HG03159 (cell line): ENCODE results near the gene TPO.
"Not testable (repeated sequence)": the region's sequence is repeated elsewhere in the genome, so short reads cannot be mapped to it uniquely, and the experiment has no call there.

Experiments
- ATAC-seq: cut with Tn5 transposase; IDR thresholded peaks from one replicate; pipeline ENCODE4 v1.9.1; 2021; ENCODE audit warnings: mild to moderate bottlenecking, moderate library complexity; ENCODE audit not compliant: unreplicated experiment

The TPO gene

DNA sequence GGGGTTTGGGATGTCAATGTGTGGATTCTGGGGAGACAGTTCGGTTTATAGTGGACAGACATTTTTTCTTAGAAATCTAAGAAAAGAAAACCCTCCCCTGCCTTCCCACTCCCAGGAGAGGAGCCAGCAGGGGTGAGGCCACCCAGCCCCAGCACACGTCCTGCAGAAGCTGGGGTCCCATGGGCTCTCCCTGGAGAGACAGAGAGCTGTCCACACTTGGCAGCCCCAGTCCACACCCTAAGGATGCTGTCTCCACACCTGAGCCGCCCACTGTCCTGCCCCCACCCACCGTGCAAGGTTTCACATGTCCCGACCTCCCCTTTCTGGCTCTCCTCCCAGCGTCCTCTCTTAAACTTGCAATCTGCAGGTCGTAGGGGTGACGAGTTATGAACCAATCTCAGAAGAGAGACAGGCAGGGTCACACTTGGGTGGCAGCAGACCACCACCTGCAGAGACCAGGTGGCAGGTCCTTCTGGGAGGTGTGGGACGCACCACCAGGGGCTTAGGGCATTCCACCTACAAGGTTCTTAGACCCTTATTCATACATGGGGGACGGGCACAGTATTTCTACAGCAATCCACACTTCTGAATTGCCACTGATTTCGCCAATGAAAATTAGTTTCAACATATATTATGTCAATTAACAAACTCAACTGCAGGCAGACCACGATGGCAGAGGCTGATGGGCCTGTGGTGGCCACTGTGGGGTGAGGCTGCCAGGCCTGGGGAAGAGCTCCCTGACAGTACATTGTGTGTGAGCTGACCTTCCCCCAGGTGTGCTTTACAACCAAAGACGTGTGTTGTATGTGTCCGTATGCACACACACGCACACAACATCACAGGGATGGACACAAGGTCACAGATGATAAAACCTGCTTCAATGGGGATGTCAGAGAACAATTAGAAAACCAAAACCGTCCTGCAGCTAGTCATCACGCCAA lies 158.5 kb downstream of the TPO start:
- no peak for ATAC-seq

DNA sequence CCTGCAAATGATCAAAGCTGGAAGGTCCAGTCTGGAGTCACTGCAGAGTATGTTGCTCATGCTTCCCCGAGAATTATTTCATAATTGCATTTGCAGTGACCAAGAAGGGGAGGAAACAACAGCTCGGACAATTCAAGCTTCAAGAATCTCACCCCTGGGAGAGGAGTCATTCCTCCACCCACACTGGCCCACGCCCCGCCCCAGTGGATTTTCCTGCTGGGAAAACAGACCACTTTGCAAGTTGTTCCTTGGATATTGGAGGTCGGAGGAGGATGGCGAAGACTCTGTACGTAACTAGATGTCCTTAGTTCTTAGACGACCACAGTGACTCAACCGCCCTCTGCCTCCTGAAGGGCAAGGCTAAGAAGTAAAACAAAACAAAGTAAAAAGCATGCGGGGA lies 159.4 kb downstream of the TPO start:
- ATAC-seq, result no peak

- no peak for ATAC-seq
Measured at GRCh38 chr2:1577846-1578245, 164.6 kb downstream of the TPO start.

DNA sequence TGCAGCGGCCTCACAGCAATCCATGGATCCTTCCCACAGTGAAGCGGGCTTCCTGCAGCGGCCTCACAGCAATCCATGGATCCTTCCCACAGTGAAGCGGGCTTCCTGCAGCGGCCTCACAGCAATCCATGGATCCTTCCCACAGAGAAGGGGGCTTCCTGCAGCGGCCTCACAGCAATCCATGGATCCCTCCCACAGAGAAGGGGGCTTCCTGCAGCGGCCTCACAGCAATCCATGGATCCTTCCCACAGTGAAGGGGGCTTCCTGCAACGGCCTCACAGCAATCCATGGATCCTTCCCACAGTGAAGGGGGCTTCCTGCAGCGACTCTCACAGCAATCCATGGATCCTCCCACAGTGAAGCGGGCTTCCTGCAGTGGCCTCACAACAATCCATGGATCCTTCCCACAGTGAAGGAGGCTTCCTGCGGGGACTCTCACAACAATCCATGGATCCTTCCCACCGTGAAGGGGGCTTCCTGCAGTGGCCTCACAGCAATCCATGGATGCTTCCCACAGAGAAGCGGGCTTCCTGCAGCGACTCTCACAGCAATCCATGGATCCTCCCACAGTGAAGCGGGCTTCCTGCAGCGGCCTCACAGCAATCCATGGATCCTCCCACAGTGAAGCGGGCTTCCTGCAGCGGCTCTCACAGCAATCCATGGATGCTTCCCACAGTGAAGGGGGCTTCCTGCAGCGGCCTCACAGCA lies 168.1 kb downstream of the TPO start:
- not testable (repeated sequence) for ATAC-seq

GRCh38 chr2:1581965-1582625 lies 168.8 kb downstream of the TPO start:
- ATAC-seq, result no peak

- ATAC-seq, result no peak
Measured at GRCh38 chr2:1582891-1583341, 169.7 kb downstream of the TPO start.

- no peak for ATAC-seq
Measured at GRCh38 chr2:1584051-1584531, 170.8 kb downstream of the TPO start.

DNA sequence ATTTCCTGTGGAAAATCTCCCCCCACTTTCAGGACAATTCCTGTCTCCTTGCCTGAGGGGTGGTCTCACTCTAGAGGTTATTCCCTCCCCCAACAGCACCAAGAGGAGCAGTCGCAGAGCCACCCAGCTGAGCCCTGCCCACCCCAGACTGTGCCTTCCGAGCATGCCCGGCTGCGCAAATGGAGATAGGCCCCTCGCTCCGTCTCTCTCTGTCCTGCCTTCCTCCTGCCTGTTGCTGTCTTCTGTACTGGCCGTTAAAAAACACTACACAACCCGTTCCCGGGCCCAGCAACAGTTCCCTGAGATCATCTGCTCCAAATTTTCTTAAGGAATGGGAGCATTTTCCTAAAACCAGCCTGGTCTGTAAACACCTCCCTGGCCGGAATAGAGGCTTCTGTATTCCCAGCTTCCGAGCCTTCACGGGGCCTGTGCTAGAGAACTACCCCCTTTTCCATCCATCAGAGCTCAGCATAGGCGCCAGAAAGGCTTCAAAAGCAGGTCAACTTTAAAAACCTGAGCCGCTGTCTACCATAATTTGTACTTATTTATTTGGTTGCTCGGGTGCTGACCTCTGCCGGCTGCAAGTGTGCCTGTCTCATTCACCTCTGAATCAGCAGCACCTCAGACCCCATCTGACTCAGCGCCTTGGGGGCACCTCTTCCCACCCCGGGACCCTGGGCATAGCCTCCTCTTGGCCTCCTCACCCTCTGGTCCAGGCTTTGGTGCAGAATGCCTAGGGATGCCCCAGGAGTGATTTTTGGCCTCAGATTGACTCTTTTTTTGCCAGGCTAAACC lies 171.6 kb downstream of the TPO start:
- no peak for ATAC-seq

DNA sequence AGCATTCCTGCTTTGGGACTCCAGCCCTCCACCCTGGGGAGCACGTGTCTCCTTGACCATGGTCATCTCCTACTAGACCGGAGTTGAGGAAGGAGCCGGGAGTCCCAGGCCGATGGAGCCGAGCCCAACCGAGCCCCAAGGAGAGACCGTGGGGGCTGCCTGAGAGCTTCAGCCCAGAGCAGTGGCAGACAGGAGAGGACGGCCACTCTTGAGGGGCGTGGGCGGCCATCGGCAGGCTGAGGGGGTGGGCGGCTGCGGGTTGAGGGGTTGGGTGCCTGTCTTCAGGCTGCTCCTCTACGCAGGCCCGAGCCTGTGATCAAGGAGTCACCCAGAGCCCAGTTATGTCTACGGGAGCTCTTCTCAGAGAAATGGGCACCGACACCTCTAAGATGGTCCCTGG lies 172.4 kb downstream of the TPO start:
- no peak for ATAC-seq

- no peak for ATAC-seq
Measured at GRCh38 chr2:1586251-1586922, 173.1 kb downstream of the TPO start.

- ATAC-seq, result no peak
Measured at GRCh38 chr2:1586923-1587840, 173.9 kb downstream of the TPO start.

DNA sequence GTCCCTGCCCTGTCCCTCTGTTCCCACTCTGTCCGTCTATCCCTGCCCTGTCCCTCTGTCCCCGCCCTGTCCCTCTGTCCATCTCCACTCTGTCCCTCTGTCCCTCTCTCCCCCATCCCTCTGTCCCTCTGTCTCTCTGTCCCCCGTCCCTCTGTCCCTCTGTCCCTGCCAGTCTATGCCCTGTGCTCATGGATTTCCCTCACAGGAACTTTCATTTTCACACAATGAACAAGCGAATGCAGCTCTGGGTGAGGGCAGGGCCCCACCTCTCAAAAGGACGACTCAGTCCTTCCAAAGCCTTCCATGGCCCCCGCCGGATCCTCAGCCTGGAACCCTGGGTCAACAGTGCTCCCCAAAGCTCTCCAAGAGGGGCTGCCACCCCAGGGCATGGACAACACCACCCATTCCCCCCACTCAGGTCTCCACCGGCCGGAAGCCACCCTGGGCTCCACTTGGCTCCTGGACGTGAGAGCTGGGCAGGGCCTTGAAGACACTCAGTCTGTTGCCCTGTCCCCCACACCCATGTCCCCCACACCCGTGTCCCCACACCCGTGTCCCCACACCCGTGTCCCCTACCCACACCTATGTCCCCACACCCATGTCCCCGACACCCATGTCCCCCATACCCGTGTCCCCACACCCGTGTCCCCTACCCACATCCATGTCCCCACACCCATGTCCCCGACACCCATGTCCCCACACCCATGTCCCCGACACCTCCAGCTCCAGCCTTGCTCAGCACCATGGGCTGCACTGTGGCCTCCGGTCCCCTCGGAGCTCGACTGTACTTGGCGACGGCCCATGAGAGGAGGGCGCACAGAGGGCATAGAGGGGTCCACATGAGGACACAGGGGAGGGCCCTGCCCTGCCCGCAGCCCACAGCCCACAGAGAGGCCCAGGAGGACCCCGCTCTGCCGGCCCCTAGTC lies 175.1 kb downstream of the TPO start:
- ATAC-seq, result no peak

DNA sequence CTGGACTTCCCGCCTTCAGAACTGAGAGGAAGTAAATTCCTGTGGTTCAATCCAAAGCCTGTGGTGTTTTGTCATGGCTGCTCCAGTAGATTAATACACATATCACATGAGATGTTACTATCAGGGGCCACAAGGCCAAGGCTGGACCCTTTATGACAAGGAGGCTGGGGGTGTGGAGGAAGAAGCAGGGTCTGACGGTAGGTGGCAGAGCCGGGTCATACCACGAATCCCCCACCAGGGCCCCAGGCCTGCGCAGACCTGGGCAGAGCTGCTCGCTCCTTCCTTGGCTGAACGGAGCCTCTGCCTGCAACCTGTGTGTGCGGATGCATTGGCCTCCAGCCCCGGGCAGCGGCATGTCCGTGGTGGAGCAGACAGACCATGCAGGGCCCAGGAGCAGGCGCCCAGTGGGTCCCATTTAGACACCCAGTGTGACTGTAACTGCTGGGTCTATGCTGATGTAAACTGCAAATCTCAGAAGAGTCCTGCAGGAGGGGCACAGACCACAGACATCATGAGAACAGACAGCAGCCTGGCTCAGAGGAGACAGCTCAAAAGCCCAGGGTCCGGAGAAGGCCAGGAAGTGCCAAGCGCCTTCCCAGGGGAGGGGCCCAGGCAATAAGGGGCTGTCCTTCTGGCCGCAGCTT lies 175.8 kb downstream of the TPO start:
- ATAC-seq, result no peak

- ATAC-seq, result no peak
Measured at GRCh38 chr2:1590596-1591460, 177.6 kb downstream of the TPO start.

- no peak for ATAC-seq
Measured at GRCh38 chr2:1591461-1591770, 178.2 kb downstream of the TPO start.
